ENCODE results near the gene BRD3OS. TPM values are rescaled to one million over a fixed set of nuclear protein-coding genes. Genes with fewer than 3 reads are reported as not detected.

BRD3OS gene
- total RNA-seq, 1 donor from 2014 or later = 20.2 TPM

- peak overlapping the region; percentile 92 for H3K9ac ChIP-seq (ENCODE audit: low read length)
- peak overlapping the region; percentile 92 for H3K4me3 Mint-ChIP-seq (ENCODE audit: unreplicated experiment)
Observed at GRCh38 chr9:134066913-134067851, 41.9 kb downstream of the BRD3OS start.

GRCh38 chr9:134067904-134068743 lies 42.8 kb downstream of the BRD3OS start, which contains the start of gene BRD3:
Gene BRD3, minus strand, starts transcription at chr9:134068026. Its CDS starts 14,549 bp downstream, at chr9:134053477.
- Histone ChIP-seq H3K27me3 (ENCODE audit: insufficient read depth, low read length) (peaks cover 17% of the 10 kb centered on the region), H3K4me2 (ENCODE audit: low read length) (peak within 1 kb of the TSS; percentile 98), H4K20me1 (ENCODE audit: insufficient read depth, low read length) (peaks cover 39% of the 10 kb centered on the region), H3K79me2 (ENCODE audit: insufficient read depth, low read length) (peaks cover 43% of the 10 kb centered on the region), H2AFZ (ENCODE audit: low read depth, low read length) (peak within 1 kb of the TSS; percentile 96), H3K9me3 (ENCODE audit: insufficient read depth, low read depth, low read length) (no peaks in the 10 kb centered on the region), H3K27ac (ENCODE audit: low read depth, low read length) (peak within 1 kb of the TSS; percentile 75), H3K9ac (ENCODE audit: low read length) (peak within 1 kb of the TSS; percentile 92), H3K36me3 (ENCODE audit: insufficient read depth, low read length) (no peaks in the 10 kb centered on the region), H3K4me3 (ENCODE audit: insufficient read depth, low read depth, low read length) (peak within 1 kb of the TSS; percentile 78), H3K4me1 (ENCODE audit: insufficient read depth, low read length) (peaks cover 13% of the 10 kb centered on the region)
- peak; percentile 77 for DNase-seq (ENCODE audit: low read depth)
- H3K36me3 Mint-ChIP-seq (ENCODE audit: low read depth, unreplicated experiment) = no peaks in the 10 kb centered on the region
- peak within 1 kb of the TSS; percentile 69 for H3K27ac Mint-ChIP-seq (ENCODE audit: unreplicated experiment)
- peak within 1 kb of the TSS; percentile 92 for H3K4me3 Mint-ChIP-seq (ENCODE audit: unreplicated experiment)
- FAIRE-seq = no peak
- peaks cover 2% of the 10 kb centered on the region for H3K9me3 Mint-ChIP-seq (ENCODE audit: unreplicated experiment)
- TF ChIP-seq EZH2 (IDR thresholded peaks at IDR 0.05; ENCODE audit: insufficient read depth, low read length) (no peak), CTCF (IDR thresholded peaks at IDR 0.05; ENCODE audit: insufficient read depth, low read depth, low read length) (no peak)
- peaks cover 10% of the 10 kb centered on the region for H3K4me1 Mint-ChIP-seq (ENCODE audit: low read depth, unreplicated experiment)
- H3K27me3 Mint-ChIP-seq (ENCODE audit: low read depth, unreplicated experiment) = peaks cover 25% of the 10 kb centered on the region

More at GRCh38 chr9:134066913-134067851, 41.9 kb downstream of the BRD3OS start:
- H3K4me1 Mint-ChIP-seq (ENCODE audit: low read depth, unreplicated experiment) = peaks cover 14% of the 10 kb centered on the region
- Histone ChIP-seq H4K20me1 (ENCODE audit: insufficient read depth, low read length) (peaks cover 48% of the 10 kb centered on the region), H2AFZ (ENCODE audit: low read depth, low read length) (peak overlapping the region; percentile 25), H3K27me3 (ENCODE audit: insufficient read depth, low read length) (peaks cover 17% of the 10 kb centered on the region), H3K4me2 (ENCODE audit: low read length) (peak overlapping the region; percentile 96), H3K9me3 (ENCODE audit: insufficient read depth, low read depth, low read length) (no peaks in the 10 kb centered on the region), H3K27ac (ENCODE audit: low read depth, low read length) (peak overlapping the region; percentile 75), H3K36me3 (ENCODE audit: insufficient read depth, low read length) (no peaks in the 10 kb centered on the region), H3K79me2 (ENCODE audit: insufficient read depth, low read length) (peaks cover 52% of the 10 kb centered on the region), H3K4me3 (ENCODE audit: insufficient read depth, low read depth, low read length) (peak overlapping the region; percentile 78), H3K4me1 (ENCODE audit: insufficient read depth, low read length) (peaks cover 13% of the 10 kb centered on the region)
- TF ChIP-seq EZH2 (IDR thresholded peaks at IDR 0.05; ENCODE audit: insufficient read depth, low read length) = no peak
- TF ChIP-seq CTCF (IDR thresholded peaks at IDR 0.05; ENCODE audit: insufficient read depth, low read depth, low read length) = no peak
- H3K36me3 Mint-ChIP-seq (ENCODE audit: low read depth, unreplicated experiment) = no peaks in the 10 kb centered on the region
- H3K27me3 Mint-ChIP-seq (ENCODE audit: low read depth, unreplicated experiment) = peaks cover 21% of the 10 kb centered on the region
- FAIRE-seq (no peak), DNase-seq (ENCODE audit: low read depth) (no peak)
- peak overlapping the region; percentile 69 for H3K27ac Mint-ChIP-seq (ENCODE audit: unreplicated experiment)
- H3K9me3 Mint-ChIP-seq (ENCODE audit: unreplicated experiment) = no peaks in the 10 kb centered on the region

Measured in astrocyte (in vitro differentiated cells and primary cell).